H1 (cell line): Measurements from ENCODE around the gene LRRC9. TPM values are rescaled to one million over a fixed set of nuclear protein-coding genes. Genes with fewer than 3 reads are reported as not detected.

ENCODE experiments used
- CTCF ChIA-PET: fragments of 300-600 bp; sonication (Branson Sonifier 250); formaldehyde crosslinking; loops from one replicate; lab custom pipeline; 2021; ENCODE audit not compliant: partially characterized antibody; lab: Charles Lee
- POLR2A ChIA-PET: fragments of 300-600 bp; sonication (Branson Sonifier 250); formaldehyde crosslinking; loops from one replicate; lab custom pipeline; 2021; ENCODE audit warnings: inconsistent platforms; ENCODE audit not compliant: partially characterized antibody; lab: Charles Lee
- DNase-seq, 2 experiments: peaks; one replicate each; pipeline versions ENCODE4 v3.0.0 to v3.0.0-alpha.2; 2010 to 2022; ENCODE audit warnings: low spot score in 2 of 2, low read depth in 1 of 2, mixed read lengths in 1 of 2
- FAIRE-seq: peaks from 2 replicates; lab custom pipeline; 2011; peaks lifted over from hg19 to GRCh38; lab: Jason Lieb, UNC
- H2AFZ ChIP-seq: 2 replicates; pipeline ENCODE4 v1.8.1; 2012; ENCODE audit warnings: low read length, inconsistent platforms
- H2AK5ac ChIP-seq: 2 replicates; pipeline ENCODE4 v1.6.1; 2013; ENCODE audit warnings: low read depth, low read length
- H2BK120ac ChIP-seq: replicated peaks from 2 replicates; pipeline ENCODE3; 2013; ENCODE audit warnings: low read depth, low read length, inconsistent platforms
- H2BK12ac ChIP-seq: 2 replicates; pipeline ENCODE4 v1.6.1; 2013; ENCODE audit warnings: low read depth, low read length
- H2BK15ac ChIP-seq: 2 replicates; pipeline ENCODE4 v1.6.1; 2013; ENCODE audit warnings: low read length
- H2BK20ac ChIP-seq: 2 replicates; pipeline ENCODE4 v1.6.1; 2013; ENCODE audit warnings: low read length
- H2BK5ac ChIP-seq: 2 replicates; pipeline ENCODE4 v1.6.1; 2013; ENCODE audit warnings: low read depth, low read length
- H3K14ac ChIP-seq: 2 replicates; pipeline ENCODE4 v1.6.1; 2013; ENCODE audit warnings: inconsistent platforms; ENCODE audit not compliant: insufficient read length
- H3K18ac ChIP-seq: 2 replicates; pipeline ENCODE4 v1.6.1; 2013; ENCODE audit warnings: low read length; ENCODE audit errors: extremely low read depth
- H3K23ac ChIP-seq: 2 replicates; pipeline ENCODE4 v1.6.1; 2013; ENCODE audit warnings: inconsistent platforms; ENCODE audit not compliant: insufficient read length
- H3K23me2 ChIP-seq: 2 replicates; pipeline ENCODE4 v1.6.1; 2013; ENCODE audit warnings: low read depth, low read length
- H3K27ac ChIP-seq: 2 replicates; pipeline ENCODE4 v1.6.1; 2011; ENCODE audit warnings: low read depth, low read length, inconsistent platforms
- H3K27me3 ChIP-seq, 4 experiments: replicated peaks in 1 of 4; 1 replicate in 1 of 4; 2 replicates in 3 of 4; pipeline versions ENCODE4 v1.6.1 to v1.8.1; 2011 to 2013; ENCODE audit warnings: low read length in 3 of 4, mild to moderate bottlenecking in 3 of 4, inconsistent platforms in 2 of 4, mixed read lengths in 2 of 4, moderate library complexity in 1 of 4; ENCODE audit not compliant: control insufficient read depth in 3 of 4, insufficient read depth in 3 of 4; ENCODE audit errors: extremely low read depth in 1 of 4
- H3K36me3 ChIP-seq, 4 experiments: 2 replicates each; pipeline versions ENCODE4 v1.6.1 to v1.8.1; 2011 to 2013; ENCODE audit warnings: mild to moderate bottlenecking in 4 of 4, low read length in 3 of 4, moderate library complexity in 2 of 4, control low read depth in 1 of 4, inconsistent platforms in 1 of 4; ENCODE audit not compliant: insufficient read depth in 4 of 4, control insufficient read depth in 2 of 4
- H3K4ac ChIP-seq: replicated peaks from 2 replicates; pipeline ENCODE3; 2013; ENCODE audit warnings: low read length, low read depth, mixed read lengths, inconsistent platforms; ENCODE audit not compliant: insufficient read length
- H3K4me1 ChIP-seq, 4 experiments: replicated peaks in 1 of 4; 1 replicate in 1 of 4; 2 replicates in 3 of 4; pipeline versions ENCODE4 v1.6.1 to v1.8.1; 2011 to 2013; ENCODE audit warnings: low read length in 3 of 4, inconsistent platforms in 2 of 4, mixed read lengths in 1 of 4; ENCODE audit not compliant: insufficient read depth in 4 of 4, control insufficient read depth in 3 of 4
- H3K4me2 ChIP-seq, 2 experiments: 2 replicates each; pipeline versions ENCODE4 v1.6.1 to v1.8.1; 2011 to 2013; ENCODE audit warnings: low read depth in 2 of 2, low read length in 2 of 2, control low read depth in 1 of 2, inconsistent platforms in 1 of 2, mild to moderate bottlenecking in 1 of 2; ENCODE audit not compliant: insufficient read depth in 1 of 2
- H3K4me3 ChIP-seq, 4 experiments: fragments of 200-600, 300-600 bp in 1 of 4; sonication (generic), shearing (Covaris generic), sonication (Bioruptor Twin) in 1 of 4; 2 replicates each; pipeline versions ENCODE4 v1.5.1 to v1.8.1; 2011 to 2016; ENCODE audit warnings: low read length in 4 of 4, low read depth in 3 of 4, control low read depth in 2 of 4, inconsistent platforms in 2 of 4, mild to moderate bottlenecking in 2 of 4, mixed read lengths in 1 of 4, moderate library complexity in 1 of 4; ENCODE audit not compliant: insufficient read depth in 2 of 4; ENCODE audit errors: extremely low read depth in 1 of 4
- H3K56ac ChIP-seq: replicated peaks from 2 replicates; pipeline ENCODE3; 2013; ENCODE audit warnings: low read depth, mild to moderate bottlenecking, mixed read lengths, low read length, inconsistent platforms; ENCODE audit not compliant: insufficient read length
- H3K79me1 ChIP-seq: 2 replicates; pipeline ENCODE4 v1.6.1; 2013; ENCODE audit warnings: low read depth, low read length, control low read depth
- H3K79me2 ChIP-seq, 2 experiments: 2 replicates each; pipeline versions ENCODE4 v1.6.1 to v1.8.1; 2012 to 2013; ENCODE audit warnings: low read length in 2 of 2, mild to moderate bottlenecking in 2 of 2, inconsistent platforms in 1 of 2; ENCODE audit not compliant: insufficient read depth in 2 of 2, control insufficient read depth in 1 of 2
- H3K9ac ChIP-seq, 4 experiments: replicated peaks in 1 of 4; 1 replicate in 1 of 4; 2 replicates in 3 of 4; pipeline versions ENCODE4 v1.6.1 to v1.8.1; 2011 to 2013; ENCODE audit warnings: low read depth in 3 of 4, low read length in 3 of 4, control low read depth in 2 of 4, mild to moderate bottlenecking in 2 of 4, moderate library complexity in 2 of 4, inconsistent platforms in 1 of 4; ENCODE audit errors: extremely low read depth in 1 of 4
- H3K9me3 ChIP-seq, 2 experiments: 2 replicates each; pipeline versions ENCODE4 v1.6.1 to v1.8.1; 2012 to 2013; ENCODE audit warnings: mild to moderate bottlenecking in 2 of 2, moderate library complexity in 2 of 2, control low read depth in 1 of 2, inconsistent platforms in 1 of 2, low read depth in 1 of 2, low read length in 1 of 2, mixed read lengths in 1 of 2; ENCODE audit not compliant: insufficient read depth in 2 of 2
- H4K20me1 ChIP-seq, 2 experiments: replicated peaks in 1 of 2; 2 replicates each; pipeline versions ENCODE3 to v1.8.1; 2011 to 2013; ENCODE audit warnings: inconsistent platforms in 2 of 2, low read length in 2 of 2, mild to moderate bottlenecking in 1 of 2; ENCODE audit not compliant: insufficient read depth in 2 of 2, control insufficient read depth in 1 of 2
- H4K5ac ChIP-seq: 2 replicates; pipeline ENCODE4 v1.6.1; 2013; ENCODE audit warnings: low read length, low read depth, mixed read lengths, inconsistent platforms; ENCODE audit not compliant: insufficient read length
- H4K8ac ChIP-seq: 2 replicates; pipeline ENCODE4 v1.8.0; 2013; ENCODE audit warnings: mild to moderate bottlenecking, moderate library complexity, low read length, inconsistent platforms; ENCODE audit not compliant: insufficient read depth; ENCODE audit errors: extremely low read depth
- H4K91ac ChIP-seq: replicated peaks from 2 replicates; pipeline ENCODE3; 2013; ENCODE audit warnings: low read length, mixed read lengths, inconsistent platforms; ENCODE audit not compliant: insufficient read length
- ASH2L ChIP-seq: fragments of 200-600, 300-600 bp; sonication (generic); IDR thresholded peaks from one replicate; pipeline ENCODE4 v1.7.1; 2017; ENCODE audit warnings: low read length
- CBX5 ChIP-seq: fragments of 300-800, 300-1000 bp; sonication (generic); IDR thresholded peaks from 2 replicates; pipeline ENCODE4 v1.7.1; 2016; ENCODE audit warnings: antibody characterized with exemption, low read length, low read depth
- CREB1 ChIP-seq: IDR thresholded peaks from 2 replicates; pipeline ENCODE4 v1.6.1; 2012; ENCODE audit warnings: inconsistent platforms
- RFX5 ChIP-seq: IDR thresholded peaks from 2 replicates; pipeline ENCODE4 v1.6.1; 2011; ENCODE audit warnings: low read depth, low read length, improper control_type of control experiment, borderline replicate concordance
- YY1 ChIP-seq: IDR thresholded peaks from 2 replicates; pipeline ENCODE4 v1.6.1; 2011; ENCODE audit warnings: low read depth, mild to moderate bottlenecking, low read length
- polyA plus RNA-seq, 7 experiments: library from polyadenylated mRNA; depleted of rRNA in 3 of 7; stranded (reverse) in 5 of 7; unstranded in 2 of 7; fragments of >200 nt in 5 of 7; fragments of 200-250 nt in 2 of 7; gene quantifications; 1 replicate in 5 of 7; 2 replicates in 1 of 7; 4 replicates in 1 of 7; pipeline versions ENCODE4 v1.2.1 to v1.2.3, GENCODE V29; 2011 to 2013; ENCODE audit warnings: missing spikeins in 2 of 7, mixed read lengths in 2 of 7
- total RNA-seq: library from RNA; stranded (reverse); fragmentation: NEBNext Ultra II Directional; extraction: Animal tissue kit (Norgen Biotek cat#: 25700); gene quantifications from 2 replicates; pipeline ENCODE4 v1.2.1, GENCODE V29; 2021

LRRC9 gene
- total and polyA plus RNA-seq, 2 of the 8 experiments (the other 6 are each of a cell fraction or from before 2014, with no cell fraction given): 0.12 to 0.84 TPM

GRCh38 chr14:59997449-59997848 is 77.5 kb downstream of the LRRC9 start:
- Histone ChIP-seq H4K20me1 (no peaks in the 10 kb centered on the region), H2BK15ac (no peak overlapping the region), H2BK5ac (no peak overlapping the region), H3K14ac (no peak overlapping the region), H2AK5ac (no peak overlapping the region), H3K4me3 (no peak overlapping the region), H3K79me1 (no peaks in the 10 kb centered on the region), H3K9me3 (no peaks in the 10 kb centered on the region; a peak in 1 of 4 replicates), H4K5ac (no peak overlapping the region), H2BK12ac (no peak overlapping the region), H3K4me2 (no peak overlapping the region), H4K8ac (no peak overlapping the region), H2BK120ac (no peak overlapping the region), H3K79me2 (no peaks in the 10 kb centered on the region), H3K18ac (no peak overlapping the region), H2BK20ac (no peak overlapping the region), H3K36me3 (no peaks in the 10 kb centered on the region), H3K4me1 (no peaks in the 10 kb centered on the region), H3K27ac (no peak overlapping the region), H3K23ac (no peak overlapping the region), H3K23me2 (no peaks in the 10 kb centered on the region), H2AFZ (no peak overlapping the region), H3K56ac (no peak overlapping the region), H4K91ac (no peak overlapping the region), H3K27me3 (no peaks in the 10 kb centered on the region), H3K9ac (no peak overlapping the region), H3K4ac (no peak overlapping the region)
- ChIA-PET POLR2A (no interaction called here), CTCF (no interaction called here)
- FAIRE-seq: no peak
- TF ChIP-seq CBX5 (no peak), YY1 (no peak), ASH2L (no peak), CREB1 (no peak), RFX5 (no peak)
- no peak for DNase-seq
